OCI-LY3 (cell line): ENCODE results near the gene CSNK2B.

ENCODE experiments used
- EZH2phosphoT487 ChIP-seq: fragments of 200-600 bp; shearing (Covaris generic); IDR thresholded peaks from 2 replicates; pipeline ENCODE4 v1.6.1; 2018; ENCODE audit warnings: antibody characterized with exemption, mixed run types, low read depth
- TF ChIP-seq, protein P1 (sequence below): fragments of 200-600, 300-600 bp; sonication (generic); IDR thresholded peaks from 2 replicates; pipeline ENCODE4 v1.5.1; 2014; ENCODE audit warnings: antibody characterized with exemption, low read length, low read depth

DNA sequence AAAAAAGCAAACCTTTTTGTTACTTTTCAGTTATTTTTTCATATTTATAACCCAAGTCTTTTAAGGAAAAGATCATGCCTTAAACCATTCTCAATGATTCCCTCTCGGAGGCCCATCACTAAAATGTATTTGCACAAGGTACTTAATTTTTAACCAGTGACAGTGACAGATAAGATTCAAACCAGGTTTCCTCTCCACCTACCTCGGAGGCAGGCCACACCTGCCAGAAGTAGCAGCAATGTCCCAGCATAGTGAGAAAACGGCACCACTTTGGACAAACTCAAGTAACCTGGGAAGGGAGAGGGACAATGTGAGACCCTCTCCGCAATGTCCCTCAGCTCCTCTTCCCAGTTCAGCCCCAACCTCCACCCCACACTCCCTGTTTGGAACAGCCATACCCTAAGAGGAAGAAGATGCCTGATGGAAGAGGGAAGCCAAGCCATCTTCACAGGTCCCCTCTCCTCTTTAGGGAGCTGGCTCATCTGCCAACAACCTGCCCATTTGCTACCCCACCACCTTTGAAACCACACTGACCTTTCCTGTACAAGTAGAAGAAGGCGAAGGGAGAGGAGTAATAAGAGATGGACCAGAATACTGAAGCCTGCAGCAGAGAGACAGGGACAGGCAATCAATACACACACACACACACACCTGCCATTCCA is 35.0 kb downstream of the CSNK2B start:
- TF ChIP-seq, protein P1, sequence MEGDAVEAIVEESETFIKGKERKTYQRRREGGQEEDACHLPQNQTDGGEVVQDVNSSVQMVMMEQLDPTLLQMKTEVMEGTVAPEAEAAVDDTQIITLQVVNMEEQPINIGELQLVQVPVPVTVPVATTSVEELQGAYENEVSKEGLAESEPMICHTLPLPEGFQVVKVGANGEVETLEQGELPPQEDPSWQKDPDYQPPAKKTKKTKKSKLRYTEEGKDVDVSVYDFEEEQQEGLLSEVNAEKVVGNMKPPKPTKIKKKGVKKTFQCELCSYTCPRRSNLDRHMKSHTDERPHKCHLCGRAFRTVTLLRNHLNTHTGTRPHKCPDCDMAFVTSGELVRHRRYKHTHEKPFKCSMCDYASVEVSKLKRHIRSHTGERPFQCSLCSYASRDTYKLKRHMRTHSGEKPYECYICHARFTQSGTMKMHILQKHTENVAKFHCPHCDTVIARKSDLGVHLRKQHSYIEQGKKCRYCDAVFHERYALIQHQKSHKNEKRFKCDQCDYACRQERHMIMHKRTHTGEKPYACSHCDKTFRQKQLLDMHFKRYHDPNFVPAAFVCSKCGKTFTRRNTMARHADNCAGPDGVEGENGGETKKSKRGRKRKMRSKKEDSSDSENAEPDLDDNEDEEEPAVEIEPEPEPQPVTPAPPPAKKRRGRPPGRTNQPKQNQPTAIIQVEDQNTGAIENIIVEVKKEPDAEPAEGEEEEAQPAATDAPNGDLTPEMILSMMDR, result no peak
- no peak for TF ChIP-seq EZH2phosphoT487
